ENCODE results near the gene BTBD16. TPM values are rescaled to one million over a fixed set of nuclear protein-coding genes. Genes with fewer than 3 reads are reported as not detected.

BTBD16 gene
- total and polyA plus RNA-seq, 2 experiments from 2014 or later, result 0.47 to 0.74 TPM

DNA sequence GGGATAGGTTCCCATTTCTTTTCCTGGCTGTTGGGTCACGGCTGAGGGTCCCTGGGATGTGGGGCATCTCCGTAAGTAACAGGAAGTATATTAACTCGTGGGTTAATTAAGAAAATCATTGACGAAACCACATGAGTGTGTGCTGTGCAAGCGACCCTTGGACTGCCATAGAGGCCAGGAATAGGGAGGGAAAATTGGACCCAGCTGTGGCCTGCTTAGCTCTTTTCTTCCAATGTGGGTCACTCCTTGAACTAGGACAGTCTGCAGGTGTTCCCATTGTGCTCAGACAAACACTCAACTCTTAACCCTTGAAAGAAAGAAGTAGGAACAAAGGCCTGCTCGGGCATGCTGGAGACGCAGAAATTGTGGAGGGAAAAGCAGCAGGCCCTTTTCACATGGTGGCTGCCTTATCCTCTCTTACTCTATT, 77.9 kb downstream of the BTBD16 start:
- DNase-seq (ENCODE audit: low spot score), result peak; percentile 53
- Histone ChIP-seq H3K9me3 (ENCODE audit: low read depth) (no peaks in the 10 kb centered on the region), H3K4me2 (no peak overlapping the region), H3K4me3 (no peak overlapping the region), H3K27me3 (no peaks in the 10 kb centered on the region), H3K79me2 (no peaks in the 10 kb centered on the region), H3K9me2 (replicated peaks; ENCODE audit: insufficient read depth) (no peaks in the 10 kb centered on the region), H4K20me1 (ENCODE audit: insufficient read depth, poor library complexity, severe bottlenecking) (no peaks in the 10 kb centered on the region), H3K4me1 (ENCODE audit: insufficient read depth) (peaks cover 28% of the 10 kb centered on the region), H3K27ac (peak overlapping the region; percentile 96), H3K36me3 (replicated peaks; ENCODE audit: insufficient read depth, low read depth) (no peaks in the 10 kb centered on the region), H2AFZ (no peak overlapping the region)
- TF ChIP-seq EZH2 (IDR thresholded peaks at IDR 0.05; ENCODE audit: borderline replicate concordance), result no peak
- 65% methylated on average over 7 of the region's 7 CpGs for WGBS (ENCODE audit: low lambda C conversion rate, missing lambda C conversion rate)

DNA sequence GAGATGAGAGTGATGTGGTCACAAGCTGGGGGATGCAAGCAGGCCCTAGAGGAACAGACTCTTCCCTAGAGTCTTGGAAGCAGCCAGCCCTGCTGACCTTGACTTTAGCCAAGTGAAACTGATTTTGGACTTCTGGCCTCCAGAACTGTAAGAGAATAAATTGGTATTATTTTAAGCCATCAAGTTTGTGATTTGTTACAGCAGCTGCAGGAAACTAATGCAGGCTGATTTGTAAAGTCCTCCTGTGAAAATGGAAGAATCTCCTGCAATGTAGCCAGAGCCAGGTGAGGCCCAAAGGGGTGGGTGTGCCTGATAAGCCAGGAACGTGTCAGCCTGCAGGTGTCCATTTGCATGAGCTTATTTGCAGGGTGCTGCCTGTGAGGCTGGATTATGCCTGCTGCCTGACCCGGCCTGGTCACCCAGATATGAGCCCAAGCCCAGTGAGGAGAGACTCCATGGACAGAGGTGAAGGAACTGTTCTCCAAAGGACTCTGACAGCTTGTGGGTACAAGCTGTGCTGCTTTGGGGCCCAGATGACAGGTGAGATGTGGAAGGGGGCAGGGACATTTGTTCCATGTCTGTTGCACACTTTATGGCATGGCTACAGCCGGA, 78.8 kb downstream of the BTBD16 start:
- no peak overlapping the region for H3K4me2 ChIP-seq
- H4K20me1 ChIP-seq (ENCODE audit: insufficient read depth, poor library complexity, severe bottlenecking), result no peaks in the 10 kb centered on the region
- no peaks in the 10 kb centered on the region for H3K9me3 ChIP-seq (ENCODE audit: low read depth)
- peak; percentile 28 for DNase-seq (ENCODE audit: low spot score)
- H3K27ac ChIP-seq, result peak overlapping the region; percentile 96
- 69% methylated on average over 3 of the region's 3 CpGs for WGBS (ENCODE audit: low lambda C conversion rate, missing lambda C conversion rate)
- no peaks in the 10 kb centered on the region for H3K79me2 ChIP-seq
- no peak overlapping the region for H3K4me3 ChIP-seq
- no peaks in the 10 kb centered on the region for H3K27me3 ChIP-seq
- H3K4me1 ChIP-seq (ENCODE audit: insufficient read depth), result peaks cover 28% of the 10 kb centered on the region
- H2AFZ ChIP-seq, result no peak overlapping the region
- TF ChIP-seq, protein P1, sequence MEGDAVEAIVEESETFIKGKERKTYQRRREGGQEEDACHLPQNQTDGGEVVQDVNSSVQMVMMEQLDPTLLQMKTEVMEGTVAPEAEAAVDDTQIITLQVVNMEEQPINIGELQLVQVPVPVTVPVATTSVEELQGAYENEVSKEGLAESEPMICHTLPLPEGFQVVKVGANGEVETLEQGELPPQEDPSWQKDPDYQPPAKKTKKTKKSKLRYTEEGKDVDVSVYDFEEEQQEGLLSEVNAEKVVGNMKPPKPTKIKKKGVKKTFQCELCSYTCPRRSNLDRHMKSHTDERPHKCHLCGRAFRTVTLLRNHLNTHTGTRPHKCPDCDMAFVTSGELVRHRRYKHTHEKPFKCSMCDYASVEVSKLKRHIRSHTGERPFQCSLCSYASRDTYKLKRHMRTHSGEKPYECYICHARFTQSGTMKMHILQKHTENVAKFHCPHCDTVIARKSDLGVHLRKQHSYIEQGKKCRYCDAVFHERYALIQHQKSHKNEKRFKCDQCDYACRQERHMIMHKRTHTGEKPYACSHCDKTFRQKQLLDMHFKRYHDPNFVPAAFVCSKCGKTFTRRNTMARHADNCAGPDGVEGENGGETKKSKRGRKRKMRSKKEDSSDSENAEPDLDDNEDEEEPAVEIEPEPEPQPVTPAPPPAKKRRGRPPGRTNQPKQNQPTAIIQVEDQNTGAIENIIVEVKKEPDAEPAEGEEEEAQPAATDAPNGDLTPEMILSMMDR (IDR thresholded peaks at IDR 0.05; ENCODE audit: poor library complexity), result no peak
- TF ChIP-seq EZH2phosphoT487 (IDR thresholded peaks at IDR 0.05; ENCODE audit: low read depth, severe bottlenecking, unreplicated experiment), result no peak
- no peaks in the 10 kb centered on the region for H3K9me2 ChIP-seq (replicated peaks; ENCODE audit: insufficient read depth)
- no peaks in the 10 kb centered on the region for H3K36me3 ChIP-seq (replicated peaks; ENCODE audit: insufficient read depth, low read depth)

DNA sequence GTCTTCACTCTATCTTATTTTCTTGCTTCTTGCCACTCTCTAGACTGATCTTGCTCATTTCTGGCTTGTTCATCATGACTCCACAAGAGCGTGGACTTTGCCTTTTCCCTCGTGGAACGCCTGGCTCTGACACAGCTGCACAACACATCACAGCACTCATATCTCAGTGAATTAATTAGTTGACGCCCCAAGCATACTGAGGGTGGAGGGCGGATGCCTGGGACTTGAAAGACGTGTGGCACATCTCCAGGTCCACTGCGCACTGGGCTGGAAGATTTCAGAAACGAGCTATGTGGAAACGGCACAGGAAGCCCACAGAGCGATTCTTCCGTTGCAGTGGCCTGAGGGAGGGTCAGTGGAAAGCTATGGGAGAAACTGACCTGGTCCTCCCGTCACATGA, 79.8 kb downstream of the BTBD16 start:
- H3K9me3 ChIP-seq (ENCODE audit: low read depth), result no peaks in the 10 kb centered on the region
- no peaks in the 10 kb centered on the region for H3K27me3 ChIP-seq
- H3K9me2 ChIP-seq (replicated peaks; ENCODE audit: insufficient read depth), result no peaks in the 10 kb centered on the region
- H2AFZ ChIP-seq, result no peak overlapping the region
- peaks cover 23% of the 10 kb centered on the region for H3K4me1 ChIP-seq (ENCODE audit: insufficient read depth)
- no peaks in the 10 kb centered on the region for H3K79me2 ChIP-seq
- H3K4me3 ChIP-seq, result no peak overlapping the region
- TF ChIP-seq, protein P1 (IDR thresholded peaks at IDR 0.05; ENCODE audit: poor library complexity), result no peak
- TF ChIP-seq EZH2phosphoT487 (IDR thresholded peaks at IDR 0.05; ENCODE audit: low read depth, severe bottlenecking, unreplicated experiment) (no peak), EZH2 (IDR thresholded peaks at IDR 0.05; ENCODE audit: borderline replicate concordance) (no peak)
- 90% methylated on average over 12 of the region's 12 CpGs for WGBS (ENCODE audit: low lambda C conversion rate, missing lambda C conversion rate)
- H3K4me2 ChIP-seq, result no peak overlapping the region
- peak overlapping the region; percentile 96 for H3K27ac ChIP-seq
- DNase-seq (ENCODE audit: low spot score), result peak; percentile 36
- no peaks in the 10 kb centered on the region for H3K36me3 ChIP-seq (replicated peaks; ENCODE audit: insufficient read depth, low read depth)
- H4K20me1 ChIP-seq (ENCODE audit: insufficient read depth, poor library complexity, severe bottlenecking), result no peaks in the 10 kb centered on the region

- no peaks in the 10 kb centered on the region for H3K9me2 ChIP-seq (replicated peaks; ENCODE audit: insufficient read depth)
- H3K36me3 ChIP-seq (replicated peaks; ENCODE audit: insufficient read depth, low read depth), result no peaks in the 10 kb centered on the region
- TF ChIP-seq, protein P1 (IDR thresholded peaks at IDR 0.05; ENCODE audit: poor library complexity), result no peak
- TF ChIP-seq EZH2 (IDR thresholded peaks at IDR 0.05; ENCODE audit: borderline replicate concordance), result no peak
- TF ChIP-seq EZH2phosphoT487 (IDR thresholded peaks at IDR 0.05; ENCODE audit: low read depth, severe bottlenecking, unreplicated experiment), result no peak
- no peaks in the 10 kb centered on the region for H3K9me3 ChIP-seq (ENCODE audit: low read depth)
- peaks cover 23% of the 10 kb centered on the region for H3K4me1 ChIP-seq (ENCODE audit: insufficient read depth)
- no peaks in the 10 kb centered on the region for H4K20me1 ChIP-seq (ENCODE audit: insufficient read depth, poor library complexity, severe bottlenecking)
- H3K4me3 ChIP-seq, result no peak overlapping the region
- no peak for DNase-seq (ENCODE audit: low spot score)
- 67% methylated on average over 8 of the region's 8 CpGs for WGBS (ENCODE audit: low lambda C conversion rate, missing lambda C conversion rate)
- no peak overlapping the region for H2AFZ ChIP-seq
- no peak overlapping the region for H3K4me2 ChIP-seq
- no peak overlapping the region for H3K27ac ChIP-seq
- H3K27me3 ChIP-seq, result no peaks in the 10 kb centered on the region
- no peaks in the 10 kb centered on the region for H3K79me2 ChIP-seq
These were observed 81.9 kb downstream of the BTBD16 start for GRCh38 chr10:122352817-122353525.
